HepG2 (cell line): Measurements from ENCODE around the gene CDT1. TPM values are rescaled to one million over a fixed set of nuclear protein-coding genes. Genes with fewer than 3 reads are reported as not detected.
A peak's percentile ranks its signal among the peaks of the same experiment; 100 is the strongest.

Experiments
- ATF5 ChIP-seq: sonication (generic); formaldehyde crosslinking; IDR thresholded peaks from 2 replicates; pipeline ENCODE4 v1.4.0; 2020; ENCODE audit warnings: mild to moderate bottlenecking, low read depth, missing genetic modification reagents
- CSRNP1 ChIP-seq: sonication (generic); formaldehyde crosslinking; IDR thresholded peaks from 2 replicates; pipeline ENCODE4 v1.8.1; 2023; ENCODE audit warnings: mild to moderate bottlenecking, missing genetic modification reagents
- FOSL1 ChIP-seq: sonication (generic); formaldehyde crosslinking; IDR thresholded peaks from 2 replicates; pipeline ENCODE4 v1.9.0; 2021; ENCODE audit warnings: missing genetic modification reagents, borderline replicate concordance
- GMEB2 ChIP-seq: IDR thresholded peaks from 2 replicates; pipeline ENCODE4 v1.6.1; 2016; ENCODE audit warnings: missing biosample characterization, missing genetic modification reagents, low read depth
- KAT2B ChIP-seq: fragments of 150-350 bp; IDR thresholded peaks from 2 replicates; pipeline ENCODE4 v1.6.1; 2014; ENCODE audit warnings: low read depth, low read length, borderline replicate concordance
- MXI1 ChIP-seq: IDR thresholded peaks from 3 replicates; pipeline ENCODE4 v1.6.1; 2012; ENCODE audit warnings: low read depth, low read length, inconsistent platforms, borderline replicate concordance
- MYPOP ChIP-seq: sonication (generic); formaldehyde crosslinking; IDR thresholded peaks from 2 replicates; pipeline ENCODE4 v1.8.1; 2023; ENCODE audit warnings: mild to moderate bottlenecking, moderate library complexity, missing genetic modification reagents
- MZF1 ChIP-seq: sonication (generic); formaldehyde crosslinking; IDR thresholded peaks from 2 replicates; pipeline ENCODE4 v1.8.1; 2023; ENCODE audit warnings: mild to moderate bottlenecking, missing genetic modification reagents, borderline replicate concordance
- NONO ChIP-seq, 2 experiments: fragments of 450-650 bp in 1 of 2; sonication (generic) in 1 of 2; formaldehyde crosslinking in 1 of 2; IDR thresholded peaks in 1 of 2; conservative IDR thresholded peaks in 1 of 2; 2 replicates each; pipeline versions ENCODE4 v1.6.1 to v1.8.0; 2017 to 2022; ENCODE audit warnings: mild to moderate bottlenecking in 1 of 2, missing genetic modification reagents in 1 of 2, moderate library complexity in 1 of 2
- RXRA ChIP-seq: sonication (generic); formaldehyde crosslinking; IDR thresholded peaks from 2 replicates; pipeline ENCODE4 v1.5.1; 2020; ENCODE audit warnings: missing genetic modification reagents
- SATB2 ChIP-seq: sonication (generic); formaldehyde crosslinking; IDR thresholded peaks from 2 replicates; pipeline ENCODE4 v1.5.0; 2020; ENCODE audit warnings: missing genetic modification reagents
- SMARCC2 ChIP-seq: fragments of 450-650 bp; IDR thresholded peaks from 2 replicates; pipeline ENCODE4 v1.6.1; 2017; ENCODE audit warnings: antibody characterized with exemption, mild to moderate bottlenecking
- SMYD3 ChIP-seq: sonication (generic); formaldehyde crosslinking; IDR thresholded peaks from 2 replicates; pipeline ENCODE4 v1.8.1; 2023; ENCODE audit warnings: mild to moderate bottlenecking, missing genetic modification reagents
- SRY ChIP-seq: sonication (generic); formaldehyde crosslinking; IDR thresholded peaks from 2 replicates; pipeline ENCODE4 v1.8.0; 2022; ENCODE audit warnings: mild to moderate bottlenecking, missing genetic modification reagents
- THRA ChIP-seq: sonication (generic); formaldehyde crosslinking; IDR thresholded peaks from 2 replicates; pipeline ENCODE4 v1.4.0; 2020; ENCODE audit warnings: missing genetic modification reagents, borderline replicate concordance
- ZEB1 ChIP-seq: IDR thresholded peaks from 2 replicates; pipeline ENCODE4 v1.6.1; 2012; ENCODE audit warnings: mild to moderate bottlenecking, low read depth, inconsistent platforms; ENCODE audit not compliant: insufficient replicate concordance
- ZMAT5 ChIP-seq: sonication (generic); formaldehyde crosslinking; IDR thresholded peaks from 2 replicates; pipeline ENCODE4 v1.5.0; 2020; ENCODE audit warnings: mild to moderate bottlenecking, low read depth, missing genetic modification reagents, borderline replicate concordance
- ZNF160 ChIP-seq: sonication (generic); formaldehyde crosslinking; IDR thresholded peaks from 2 replicates; pipeline ENCODE4 v1.8.0; 2022; ENCODE audit warnings: mild to moderate bottlenecking, inconsistent platforms, missing genetic modification reagents
- ZNF263 ChIP-seq: sonication (generic); formaldehyde crosslinking; IDR thresholded peaks from 2 replicates; pipeline ENCODE4 v1.4.0; 2020; ENCODE audit warnings: missing genetic modification reagents
- polyA plus RNA-seq, 8 experiments: library from polyadenylated mRNA; depleted of rRNA in 3 of 8; stranded (reverse) in 7 of 8; unstranded in 1 of 8; fragments of >200 nt; fragmentation: Illumina TruSeq in 4 of 8; extraction: Trizol in 4 of 8; gene quantifications; 2 replicates each; pipeline versions ENCODE4 v1.2.1 to v1.2.3, GENCODE V29; 2011 to 2016; ENCODE audit warnings: low read depth in 4 of 8, missing spikeins in 1 of 8, mixed read lengths in 1 of 8; ENCODE audit not compliant: insufficient read depth in 1 of 8
- total RNA-seq, 5 experiments: library from RNA; depleted of rRNA; stranded (reverse); fragments of >200 nt; fragmentation: Illumina TruSeq; extraction: Trizol; gene quantifications; 2 replicates each; pipeline ENCODE4 v1.2.3, GENCODE V29; 2016; ENCODE audit warnings: low read depth in 1 of 5

The CDT1 gene
- total and polyA plus RNA-seq, 2 of the 13 experiments (the other 11 are each of a cell fraction or from before 2014, with no cell fraction given), result 23.1 to 23.8 TPM

GRCh38 chr16:88812513-88813268 lies 9.1 kb downstream of the CDT1 start (continued):
- TF ChIP-seq THRA (no peak), SMARCC2 (no peak), CSRNP1 (CRISPR knock-in tag) (no peak), ZNF263 (0 out of 2 replicates have a peak, but pooled peaks have one; percentile 22), MXI1 (no peak), ZNF160 (CRISPR knock-in tag) (no peak), SRY (CRISPR knock-in tag) (0 out of 2 replicates have a peak, but pooled peaks have one; percentile 35), ZMAT5 (CRISPR knock-in tag) (no peak), MYPOP (CRISPR knock-in tag) (no peak; the same call in 1 of the 2 replicates), RXRA (CRISPR knock-in tag) (peak; percentile 55; the same call in 1 of the 2 replicates), KAT2B (no peak), ZEB1 (no peak), FOSL1 (CRISPR knock-in tag) (no peak), MZF1 (no peak), SMYD3 (CRISPR knock-in tag) (0 out of 2 replicates have a peak, but pooled peaks have one; percentile 71), NONO (IDR thresholded peaks at IDR 0.05) (no peak), NONO (CRISPR knock-in tag; conservative IDR thresholded peaks at IDR 0.05) (no peak), SATB2 (no peak), ATF5 (0 out of 2 replicates have a peak, but pooled peaks have one; percentile 15), GMEB2 (CRISPR knock-in tag) (no peak)
